CD4-positive, alpha-beta T cell treated with Interferon gamma for 1 hour (primary cell): Measurements from ENCODE around the gene LIMS4.
"Not testable (repeated sequence)": the region's sequence is repeated elsewhere in the genome, so short reads cannot be mapped to it uniquely, and the experiment has no call there.

ENCODE experiments used
- DNase-seq: peaks from one replicate; pipeline ENCODE4 v3.0.0-alpha.2; 2020

LIMS4 gene

GRCh38 chr2:110449127-110449947 is 23.3 kb downstream of the LIMS4 start:
- DNase-seq = not testable (repeated sequence)

- DNase-seq = not testable (repeated sequence)
Observed at GRCh38 chr2:110446644-110447043, 26.0 kb downstream of the LIMS4 start.

DNA sequence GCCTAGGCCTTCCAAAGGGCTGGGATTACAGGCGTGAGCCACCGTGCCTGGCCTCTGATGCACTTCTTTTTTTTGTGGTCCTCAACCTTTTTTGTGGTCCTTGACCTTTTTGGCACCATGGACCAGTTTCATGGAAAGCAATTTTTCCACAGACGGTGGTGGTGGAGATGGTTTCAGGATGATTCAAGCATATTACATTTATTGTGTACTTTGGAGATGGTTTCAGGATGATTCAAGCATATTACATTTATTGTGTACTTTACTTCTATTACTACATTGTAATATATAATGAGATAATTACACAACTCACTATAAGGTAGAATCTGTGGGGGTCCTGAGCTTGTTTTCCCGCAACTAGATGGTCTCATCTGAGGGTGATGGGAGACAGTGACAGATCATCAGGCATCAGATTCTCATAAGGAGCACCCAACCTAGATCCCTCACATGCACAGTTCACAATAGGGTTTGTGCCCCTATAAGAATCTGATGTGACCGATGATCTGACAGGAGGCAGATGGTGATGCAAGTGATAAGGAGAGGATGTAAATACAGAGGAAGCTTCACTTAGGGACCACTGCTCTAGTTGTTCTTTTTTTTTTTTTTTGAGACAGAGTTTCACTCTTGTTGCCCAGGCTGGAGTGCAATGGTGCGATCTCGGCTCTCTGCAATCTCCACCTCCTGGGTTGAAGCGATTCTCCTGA is 29.2 kb downstream of the LIMS4 start:
- not testable (repeated sequence) for DNase-seq

- DNase-seq = not testable (repeated sequence)
Observed at GRCh38 chr2:110441905-110442304, 30.7 kb downstream of the LIMS4 start.

DNA sequence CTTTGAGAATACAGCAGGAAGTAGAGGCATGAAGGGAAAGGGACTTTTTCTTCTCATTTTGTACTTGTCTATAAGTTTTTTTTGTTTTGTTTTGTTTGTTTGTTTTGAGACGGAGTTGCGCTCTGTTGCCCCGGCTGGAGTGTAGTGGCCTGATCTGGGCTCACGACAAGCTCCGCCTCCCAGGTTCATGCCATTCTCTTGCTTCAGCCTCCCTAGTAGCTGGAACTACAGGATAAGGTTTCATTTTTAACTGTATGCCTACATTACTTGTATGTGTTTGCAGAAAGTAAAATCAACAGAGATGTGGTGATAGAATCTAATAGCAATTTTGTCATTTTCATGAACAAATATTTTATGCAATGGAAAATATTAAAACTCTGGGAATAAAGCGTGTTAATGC is 38.1 kb downstream of the LIMS4 start:
- not testable (repeated sequence) for DNase-seq

DNA sequence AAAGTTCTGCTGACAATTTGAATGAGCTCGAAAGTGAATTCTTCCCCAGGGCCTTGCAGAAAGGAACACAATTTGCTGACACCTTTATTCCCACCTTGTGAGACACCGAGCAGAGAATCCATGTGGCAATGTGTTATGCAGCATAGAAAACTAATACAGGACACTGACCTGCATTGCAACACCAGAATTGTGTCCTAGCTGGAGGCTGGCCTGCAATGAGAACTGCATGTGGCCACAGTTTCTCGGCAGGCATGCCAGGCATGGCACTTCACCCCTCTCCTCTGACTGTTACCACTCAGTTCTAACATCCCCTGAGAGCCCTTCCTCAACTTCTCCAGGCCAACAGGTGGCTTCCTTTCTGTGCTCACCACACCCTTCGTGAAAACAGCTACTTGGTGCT is 46.9 kb downstream of the LIMS4 start:
- not testable (repeated sequence) for DNase-seq

GRCh38 chr2:110424421-110424820 is 48.2 kb downstream of the LIMS4 start:
- DNase-seq = not testable (repeated sequence)

DNA sequence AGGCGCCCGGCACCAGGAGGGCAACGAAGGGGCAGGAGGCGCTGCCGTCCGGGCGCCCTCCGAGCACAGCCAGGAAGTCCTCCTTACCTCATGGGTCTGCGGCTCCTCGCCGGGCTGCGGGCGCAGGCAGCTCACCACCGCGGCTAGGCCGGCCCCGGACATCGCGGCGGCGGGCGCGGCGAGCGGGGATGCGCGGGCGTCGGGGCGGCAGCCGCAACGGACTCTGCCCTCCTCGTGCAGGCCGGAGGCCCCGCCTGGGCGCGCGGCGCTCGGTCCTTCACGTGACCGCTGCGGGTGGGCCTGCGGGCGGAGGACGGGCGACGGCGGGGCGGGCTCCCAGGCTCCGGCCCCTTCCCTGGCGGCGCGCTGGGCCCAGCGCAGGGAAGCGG is 49.0 kb downstream of the LIMS4 start:
- not testable (repeated sequence) for DNase-seq

DNA sequence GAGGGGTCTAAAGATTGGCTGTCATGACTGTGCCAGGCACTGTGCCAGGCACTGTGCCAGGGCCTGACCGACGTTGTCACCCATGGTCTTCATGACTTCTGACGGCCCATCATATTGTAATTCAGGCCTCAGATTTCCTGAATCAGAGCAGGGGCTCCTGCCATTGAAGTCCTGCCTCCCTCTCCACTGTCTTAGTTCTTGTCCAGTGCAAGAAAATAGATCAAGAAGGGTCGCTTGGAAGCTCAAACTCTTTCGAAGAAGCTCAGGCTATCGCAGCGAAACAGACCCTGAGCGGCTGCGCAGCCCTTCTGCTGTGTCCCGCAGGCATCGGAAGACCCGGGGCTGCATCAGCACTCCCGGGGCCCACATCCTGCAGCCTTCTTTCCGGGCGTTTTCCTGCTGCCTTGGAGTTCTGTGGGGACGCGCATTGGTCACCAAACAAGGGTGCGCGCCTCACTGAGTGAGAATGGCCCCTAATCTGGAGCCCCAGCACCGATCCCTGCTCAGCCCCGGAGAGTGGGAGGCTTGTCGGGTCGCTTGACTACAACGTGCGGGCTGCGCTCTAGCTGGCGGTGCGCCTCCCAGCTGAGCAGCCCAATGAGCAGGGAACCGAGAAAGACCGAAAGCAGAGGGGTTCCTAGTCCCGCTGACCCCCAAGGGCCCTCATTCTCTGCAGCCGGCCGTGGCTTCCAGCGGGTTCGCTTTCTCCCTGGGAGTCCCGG is 49.6 kb downstream of the LIMS4 start:
- not testable (repeated sequence) for DNase-seq

DNA sequence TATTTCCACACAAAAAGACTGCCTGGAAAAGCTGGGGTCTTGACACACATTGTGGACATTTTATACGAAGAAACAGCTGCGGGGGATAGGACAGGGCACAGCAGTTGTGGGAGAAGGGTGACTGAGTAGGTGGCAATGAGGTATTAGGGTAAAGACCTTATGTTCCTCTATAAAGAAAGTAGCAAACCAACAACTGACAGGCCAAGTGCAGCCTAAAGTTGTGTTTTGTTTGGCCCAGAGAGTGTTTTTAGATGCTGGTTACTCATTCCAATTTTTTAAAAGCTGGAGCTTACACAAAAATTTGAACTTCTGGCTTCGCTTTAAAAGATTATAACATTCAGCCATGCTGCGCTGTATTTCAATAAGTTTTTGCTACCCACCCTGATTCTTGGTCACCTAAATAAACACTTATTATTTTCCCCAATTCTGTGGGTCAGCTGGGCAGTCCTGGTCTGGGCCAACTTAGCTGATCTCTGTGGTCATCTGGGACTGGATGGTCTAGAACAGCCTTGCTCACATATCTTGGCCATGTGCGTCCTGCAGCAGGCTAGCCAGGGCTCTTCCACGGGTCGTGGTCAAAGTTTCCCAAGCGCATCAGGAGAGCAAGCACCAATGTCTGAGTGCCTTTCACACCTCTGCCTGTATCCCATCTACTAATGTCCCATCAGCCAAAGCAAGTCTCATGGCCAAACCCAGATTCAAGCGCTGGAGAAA is 51.8 kb downstream of the LIMS4 start:
- not testable (repeated sequence) for DNase-seq

- not testable (repeated sequence) for DNase-seq
Observed at GRCh38 chr2:110407142-110407541, 65.5 kb downstream of the LIMS4 start.

DNA sequence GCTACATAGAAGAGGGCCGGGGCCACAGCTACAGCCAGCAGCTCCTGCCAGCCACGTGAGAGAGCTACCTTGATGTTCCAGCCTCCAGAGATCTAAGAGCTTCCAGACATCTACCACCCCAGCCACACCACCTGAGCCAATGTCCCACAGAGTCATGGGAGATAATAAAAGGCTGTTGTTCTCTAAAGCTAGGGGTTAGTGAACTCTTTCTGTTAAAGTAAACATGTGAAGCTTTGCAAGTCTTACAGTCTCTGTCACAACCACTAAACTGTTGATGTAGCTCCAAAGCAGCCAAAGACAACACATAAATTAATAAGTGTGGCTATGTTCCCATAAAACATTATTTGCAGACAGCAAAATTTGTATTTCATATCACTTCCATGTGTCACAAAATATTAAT is 67.6 kb downstream of the LIMS4 start:
- DNase-seq = not testable (repeated sequence)

DNA sequence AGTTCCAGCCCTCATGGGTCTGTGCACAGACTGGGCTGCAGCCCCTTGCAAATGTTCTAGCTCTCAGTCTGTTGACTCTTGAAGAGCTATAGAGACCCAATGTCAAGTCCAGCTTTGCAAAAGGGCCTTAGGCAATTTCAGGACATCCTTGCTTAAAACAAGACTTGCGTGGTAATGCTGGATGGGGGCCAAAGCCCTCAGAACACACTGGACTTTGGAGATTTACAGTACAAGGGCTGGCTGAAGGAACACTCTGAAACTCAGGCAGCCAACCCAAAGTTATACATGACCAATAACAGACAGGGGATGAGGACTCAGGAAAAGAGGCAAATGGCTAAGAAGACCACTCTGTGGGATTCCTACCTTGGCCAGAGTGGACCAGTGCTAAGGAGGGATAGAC is 68.4 kb downstream of the LIMS4 start:
- DNase-seq = not testable (repeated sequence)

- DNase-seq = not testable (repeated sequence)
Observed at GRCh38 chr2:110401001-110401618, 71.5 kb downstream of the LIMS4 start.

- DNase-seq = not testable (repeated sequence)
Observed at GRCh38 chr2:110399378-110399777, 73.2 kb downstream of the LIMS4 start.

DNA sequence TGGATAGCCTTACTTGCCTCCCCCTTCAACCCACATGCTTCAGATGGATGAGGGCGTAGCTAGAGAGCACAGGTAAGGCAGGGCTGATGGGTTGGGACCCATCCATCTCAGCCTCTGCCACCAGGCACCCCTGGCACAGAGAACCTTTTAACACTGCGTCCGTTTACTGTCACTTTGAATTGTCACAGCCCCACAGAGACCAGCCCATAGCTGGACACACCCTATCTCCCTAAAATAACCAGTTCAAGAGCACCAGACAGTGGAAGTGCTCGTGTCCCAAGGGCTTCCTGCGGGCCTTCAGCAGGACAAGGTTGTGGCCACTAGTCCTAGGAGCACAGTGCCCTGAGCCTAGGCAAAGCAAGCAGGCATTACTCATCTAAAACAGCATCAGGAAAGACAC is 76.6 kb downstream of the LIMS4 start:
- not testable (repeated sequence) for DNase-seq
